ENCODE measurements around the gene NKX1-1.

The NKX1-1 gene

GRCh38 chr4:1405636-1406393 lies 427 bp downstream of the NKX1-1 start:
- peaks cover 4% of the 10 kb centered on the region for H3K36me3 Mint-ChIP-seq (ENCODE audit: insufficient read depth)
- H3K27ac Mint-ChIP-seq (ENCODE audit: low read depth): peak overlapping the region; percentile 25
- no peaks in the 10 kb centered on the region for H3K9me3 Mint-ChIP-seq
- peaks cover 45% of the 10 kb centered on the region for H3K27me3 Mint-ChIP-seq
- ATAC-seq (replicated peaks; ENCODE audit: extremely low read depth, poor library complexity, severe bottlenecking) (no peak), DNase-seq (ENCODE audit: low spot score in 2 of 2) (no peak)
- H3K4me3 Mint-ChIP-seq: no peak overlapping the region
- no peaks in the 10 kb centered on the region for H3K4me1 Mint-ChIP-seq

GRCh38 chr4:1405254-1405635 lies 997 bp downstream of the NKX1-1 start:
- no peak overlapping the region for H3K4me3 Mint-ChIP-seq
- H3K36me3 Mint-ChIP-seq (ENCODE audit: insufficient read depth): peaks cover 4% of the 10 kb centered on the region
- no peak for ATAC-seq (replicated peaks; ENCODE audit: extremely low read depth, poor library complexity, severe bottlenecking)
- no peak for DNase-seq (ENCODE audit: low spot score in 2 of 2)
- H3K27me3 Mint-ChIP-seq: peaks cover 40% of the 10 kb centered on the region
- H3K4me1 Mint-ChIP-seq: no peaks in the 10 kb centered on the region
- H3K27ac Mint-ChIP-seq (ENCODE audit: low read depth): peak overlapping the region; percentile 25
- no peaks in the 10 kb centered on the region for H3K9me3 Mint-ChIP-seq

- Mint-ChIP-seq H3K4me1 (no peaks in the 10 kb centered on the region), H3K36me3 (ENCODE audit: insufficient read depth) (peaks cover 7% of the 10 kb centered on the region), H3K27ac (ENCODE audit: low read depth) (no peak overlapping the region), H3K27me3 (peaks cover 37% of the 10 kb centered on the region), H3K4me3 (no peak overlapping the region), H3K9me3 (no peaks in the 10 kb centered on the region)
- DNase-seq (ENCODE audit: low spot score in 2 of 2) (no peak), ATAC-seq (replicated peaks; ENCODE audit: extremely low read depth, poor library complexity, severe bottlenecking) (no peak)
These were observed 1.5 kb downstream of the NKX1-1 start for GRCh38 chr4:1404573-1405253.

- no peak for DNase-seq (ENCODE audit: low spot score in 2 of 2)
- H3K27me3 Mint-ChIP-seq: peaks cover 29% of the 10 kb centered on the region
- peaks cover 7% of the 10 kb centered on the region for H3K36me3 Mint-ChIP-seq (ENCODE audit: insufficient read depth)
- no peak overlapping the region for H3K27ac Mint-ChIP-seq (ENCODE audit: low read depth)
- ATAC-seq (replicated peaks; ENCODE audit: extremely low read depth, poor library complexity, severe bottlenecking): no peak
- no peaks in the 10 kb centered on the region for H3K9me3 Mint-ChIP-seq
- no peak overlapping the region for H3K4me3 Mint-ChIP-seq
- no peaks in the 10 kb centered on the region for H3K4me1 Mint-ChIP-seq
These were observed 2.4 kb downstream of the NKX1-1 start for GRCh38 chr4:1403591-1404572.

GRCh38 chr4:1403177-1403583 lies 3.1 kb downstream of the NKX1-1 start:
- Mint-ChIP-seq H3K27me3 (peaks cover 22% of the 10 kb centered on the region), H3K4me1 (no peaks in the 10 kb centered on the region), H3K9me3 (no peaks in the 10 kb centered on the region), H3K4me3 (no peak overlapping the region), H3K27ac (ENCODE audit: low read depth) (no peak overlapping the region), H3K36me3 (ENCODE audit: insufficient read depth) (peaks cover 7% of the 10 kb centered on the region)
- DNase-seq (ENCODE audit: low spot score in 2 of 2) (no peak), ATAC-seq (replicated peaks; ENCODE audit: extremely low read depth, poor library complexity, severe bottlenecking) (no peak)

GRCh38 chr4:1402516-1403091 lies 3.6 kb downstream of the NKX1-1 start:
- no peak overlapping the region for H3K4me3 Mint-ChIP-seq
- no peak for ATAC-seq (replicated peaks; ENCODE audit: extremely low read depth, poor library complexity, severe bottlenecking)
- no peaks in the 10 kb centered on the region for H3K9me3 Mint-ChIP-seq
- H3K36me3 Mint-ChIP-seq (ENCODE audit: insufficient read depth): peaks cover 7% of the 10 kb centered on the region
- H3K27ac Mint-ChIP-seq (ENCODE audit: low read depth): no peak overlapping the region
- H3K27me3 Mint-ChIP-seq: peaks cover 16% of the 10 kb centered on the region
- no peak for DNase-seq (ENCODE audit: low spot score in 2 of 2)
- no peaks in the 10 kb centered on the region for H3K4me1 Mint-ChIP-seq

- peaks cover 5% of the 10 kb centered on the region for H3K36me3 Mint-ChIP-seq (ENCODE audit: insufficient read depth)
- no peak overlapping the region for H3K4me3 Mint-ChIP-seq
- no peaks in the 10 kb centered on the region for H3K4me1 Mint-ChIP-seq
- ATAC-seq (replicated peaks; ENCODE audit: extremely low read depth, poor library complexity, severe bottlenecking): no peak
- H3K9me3 Mint-ChIP-seq: no peaks in the 10 kb centered on the region
- H3K27ac Mint-ChIP-seq (ENCODE audit: low read depth): peak overlapping the region; percentile 46
- peaks cover 10% of the 10 kb centered on the region for H3K27me3 Mint-ChIP-seq
- DNase-seq (ENCODE audit: low spot score in 2 of 2): no peak
These were observed 4.2 kb downstream of the NKX1-1 start for GRCh38 chr4:1402021-1402515.

- H3K36me3 Mint-ChIP-seq (ENCODE audit: insufficient read depth): peaks cover 5% of the 10 kb centered on the region
- H3K4me3 Mint-ChIP-seq: no peak overlapping the region
- no peak for DNase-seq (ENCODE audit: low spot score in 2 of 2)
These were observed 4.7 kb downstream of the NKX1-1 start for GRCh38 chr4:1401409-1402020.

GRCh38 chr4:1400831-1401408 lies 5.3 kb downstream of the NKX1-1 start:
- H3K27ac Mint-ChIP-seq (ENCODE audit: low read depth): no peak overlapping the region
- ATAC-seq (replicated peaks; ENCODE audit: extremely low read depth, poor library complexity, severe bottlenecking) (no peak), DNase-seq (ENCODE audit: low spot score in 2 of 2) (no peak)
- no peaks in the 10 kb centered on the region for H3K9me3 Mint-ChIP-seq
- H3K4me1 Mint-ChIP-seq: no peaks in the 10 kb centered on the region
- no peak overlapping the region for H3K4me3 Mint-ChIP-seq
- peaks cover 9% of the 10 kb centered on the region for H3K27me3 Mint-ChIP-seq
- peaks cover 5% of the 10 kb centered on the region for H3K36me3 Mint-ChIP-seq (ENCODE audit: insufficient read depth)

More at GRCh38 chr4:1401409-1402020, 4.7 kb downstream of the NKX1-1 start:
- ATAC-seq (replicated peaks; ENCODE audit: extremely low read depth, poor library complexity, severe bottlenecking): no peak
- Mint-ChIP-seq H3K4me1 (no peaks in the 10 kb centered on the region), H3K27me3 (peaks cover 9% of the 10 kb centered on the region), H3K9me3 (no peaks in the 10 kb centered on the region), H3K27ac (ENCODE audit: low read depth) (peak overlapping the region; percentile 46)

GRCh38 chr4:1400191-1400805 lies 5.9 kb downstream of the NKX1-1 start:
- DNase-seq (ENCODE audit: low spot score in 2 of 2): no peak
- no peaks in the 10 kb centered on the region for H3K9me3 Mint-ChIP-seq
- no peak overlapping the region for H3K27ac Mint-ChIP-seq (ENCODE audit: low read depth)
- H3K36me3 Mint-ChIP-seq (ENCODE audit: insufficient read depth): peaks cover 5% of the 10 kb centered on the region
- no peak for ATAC-seq (replicated peaks; ENCODE audit: extremely low read depth, poor library complexity, severe bottlenecking)
- H3K27me3 Mint-ChIP-seq: peaks cover 5% of the 10 kb centered on the region
- no peak overlapping the region for H3K4me3 Mint-ChIP-seq
- H3K4me1 Mint-ChIP-seq: no peaks in the 10 kb centered on the region

GRCh38 chr4:1399508-1400190 lies 6.6 kb downstream of the NKX1-1 start:
- Mint-ChIP-seq H3K4me3 (no peak overlapping the region), H3K9me3 (no peaks in the 10 kb centered on the region), H3K27ac (ENCODE audit: low read depth) (no peak overlapping the region), H3K27me3 (no peaks in the 10 kb centered on the region), H3K36me3 (ENCODE audit: insufficient read depth) (peaks cover 5% of the 10 kb centered on the region), H3K4me1 (no peaks in the 10 kb centered on the region)
- no peak for ATAC-seq (replicated peaks; ENCODE audit: extremely low read depth, poor library complexity, severe bottlenecking)
- no peak for DNase-seq (ENCODE audit: low spot score in 2 of 2)

Data from central memory CD8-positive, alpha-beta T cell (primary cell).